HL-60 (cell line): ENCODE data around the gene RFX7.

Experiments used
- CTCF ChIP-seq: IDR thresholded peaks from one replicate; pipeline ENCODE4 v1.5.1; 2011; ENCODE audit warnings: low read length, control low read depth, inconsistent platforms; ENCODE audit not compliant: insufficient read depth
- GABPA ChIP-seq: IDR thresholded peaks from 2 replicates; pipeline ENCODE4 v1.6.1; 2012; ENCODE audit warnings: low read depth
- POLR2AphosphoS5 ChIP-seq: IDR thresholded peaks from 2 replicates; pipeline ENCODE4 v1.6.1; 2012; ENCODE audit warnings: low read depth
- REST ChIP-seq: IDR thresholded peaks from 2 replicates; pipeline ENCODE4 v1.6.1; 2012; ENCODE audit warnings: low read depth; ENCODE audit not compliant: insufficient replicate concordance
- SPI1 ChIP-seq: IDR thresholded peaks from 2 replicates; pipeline ENCODE4 v1.6.1; 2012; ENCODE audit warnings: low read depth, mild to moderate bottlenecking, borderline replicate concordance

- TF ChIP-seq REST = no peak
- TF ChIP-seq POLR2AphosphoS5 = no peak
- no peak for TF ChIP-seq CTCF
- peak; percentile 91 for TF ChIP-seq SPI1
- TF ChIP-seq GABPA = no peak
Observed at GRCh38 chr15:56192659-56193442, 50.8 kb downstream of the RFX7 start.
